Activated CD8-positive, alpha-beta T cell treated with anti-CD3 and anti-CD28 coated beads for 36 hours (primary cell): Measurements from ENCODE around the gene TMEM212. TPM values are rescaled to one million over a fixed set of nuclear protein-coding genes. Genes with fewer than 3 reads are reported as not detected.
A peak's percentile ranks its signal among the peaks of the same experiment; 100 is the strongest.

ENCODE experiments used
- ATAC-seq: fragments of 200-7000 bp; cut with Tn5 transposase; one replicate; pipeline ENCODE4 v1.10.0; 2021; ENCODE audit warnings: mild to moderate bottlenecking, moderate library complexity
- CTCF ChIA-PET: fragments of 350-600 bp; sonication (Branson Sonifier 250); formaldehyde crosslinking; loops from one replicate; lab custom pipeline; 2021; ENCODE audit warnings: antibody characterized with exemption; lab: Charles Lee
- POLR2A ChIA-PET: fragments of 350-600 bp; sonication (Branson Sonifier 250); formaldehyde crosslinking; loops from one replicate; lab custom pipeline; 2021; ENCODE audit warnings: antibody characterized with exemption; lab: Charles Lee
- DNase-seq: peaks from one replicate; pipeline ENCODE4 v3.0.0-alpha.2; 2020
- H3K27ac Mint-ChIP-seq: one replicate; pipeline ENCODE4 v1.8.0; 2021; ENCODE audit warnings: mild to moderate bottlenecking, mixed read lengths
- H3K27me3 Mint-ChIP-seq: one replicate; pipeline ENCODE4 v1.8.0; 2021; ENCODE audit warnings: mixed read lengths
- H3K36me3 Mint-ChIP-seq: one replicate; pipeline ENCODE4 v1.8.0; 2021; ENCODE audit warnings: low read depth, mixed read lengths
- H3K4me1 Mint-ChIP-seq: one replicate; pipeline ENCODE4 v1.8.0; 2021; ENCODE audit warnings: low read depth, mixed read lengths
- H3K4me3 Mint-ChIP-seq: one replicate; pipeline ENCODE4 v1.8.0; 2021; ENCODE audit warnings: mild to moderate bottlenecking, moderate library complexity, mixed read lengths
- H3K9me3 Mint-ChIP-seq: one replicate; pipeline ENCODE4 v1.8.0; 2021; ENCODE audit warnings: mixed read lengths
- CTCF ChIP-seq: fragments of 200-600 bp; IDR thresholded peaks from one replicate; pipeline ENCODE4 v1.8.0; 2022; ENCODE audit warnings: antibody characterized with exemption, mild to moderate bottlenecking
- intact Hi-C: fragments of 100-400 bp; cut with micrococcal nuclease; formaldehyde crosslinking; loops from one replicate; pipeline ENCODE4 v1.10.0; 2022
- total RNA-seq, 2 experiments: library from RNA; stranded (reverse); gene quantifications; one replicate each; pipeline ENCODE4 v1.2.3, GENCODE V29; 2021

TMEM212 gene
- total RNA-seq, 2 experiments from 2014 or later: not detected

GRCh38 chr3:171846597-171846996 lies 3.4 kb downstream of the TMEM212 start:
- ChIA-PET CTCF (interaction anchor here (0.9 to 1.1 kb wide), 2 partner anchors 11 to 19 kb away, joined by 3 read pairs; no protein-coding TSS in a partner anchor), POLR2A (no interaction called here)
- intact Hi-C loops: no loop called here
- Mint-ChIP-seq H3K36me3 (no peaks in the 10 kb centered on the region), H3K4me1 (peaks cover 21% of the 10 kb centered on the region), H3K4me3 (no peak overlapping the region), H3K27ac (peak overlapping the region; percentile 64), H3K9me3 (no peaks in the 10 kb centered on the region), H3K27me3 (peaks cover 15% of the 10 kb centered on the region)
- TF ChIP-seq CTCF: no peak
- peak; percentile 33 for DNase-seq
- ATAC-seq: peak; percentile 90

DNA sequence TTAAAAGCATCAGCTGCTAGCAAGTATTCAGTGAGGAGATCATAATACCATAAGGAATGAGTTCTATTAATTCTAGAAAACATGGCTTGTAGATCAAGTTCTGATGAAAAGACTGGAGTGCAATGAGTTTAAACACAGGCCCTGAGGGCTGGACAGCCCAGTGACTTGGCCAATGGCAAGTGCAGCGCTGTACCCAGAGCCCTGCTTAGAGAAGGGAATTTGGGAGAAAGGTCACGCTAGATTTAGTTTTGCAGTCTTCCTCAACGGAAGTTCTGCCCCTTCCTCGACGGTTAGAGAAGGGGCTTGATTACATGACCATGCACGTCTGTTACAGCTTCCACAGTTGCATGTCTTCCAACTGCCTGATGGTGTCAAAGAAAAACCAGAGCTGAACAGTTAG lies 4.0 kb downstream of the TMEM212 start:
- TF ChIP-seq CTCF: no peak
- ATAC-seq (no peak), DNase-seq (no peak)
- no peak overlapping the region for H3K4me3 Mint-ChIP-seq
- H3K36me3 Mint-ChIP-seq: no peaks in the 10 kb centered on the region
- no peaks in the 10 kb centered on the region for H3K9me3 Mint-ChIP-seq
- H3K27me3 Mint-ChIP-seq: peaks cover 14% of the 10 kb centered on the region
- intact Hi-C loops: no loop called here
- peak overlapping the region; percentile 64 for H3K27ac Mint-ChIP-seq
- peaks cover 21% of the 10 kb centered on the region for H3K4me1 Mint-ChIP-seq
- POLR2A ChIA-PET: interaction anchor here (1.0 kb wide), 1 partner anchor 19 kb away, joined by 4 read pairs; no protein-coding TSS in a partner anchor
- CTCF ChIA-PET: interaction anchor here (0.9 to 1.1 kb wide), 3 partner anchors 11 to 20 kb away, joined by 3 to 4 read pairs (median 3); no protein-coding TSS in a partner anchor

DNA sequence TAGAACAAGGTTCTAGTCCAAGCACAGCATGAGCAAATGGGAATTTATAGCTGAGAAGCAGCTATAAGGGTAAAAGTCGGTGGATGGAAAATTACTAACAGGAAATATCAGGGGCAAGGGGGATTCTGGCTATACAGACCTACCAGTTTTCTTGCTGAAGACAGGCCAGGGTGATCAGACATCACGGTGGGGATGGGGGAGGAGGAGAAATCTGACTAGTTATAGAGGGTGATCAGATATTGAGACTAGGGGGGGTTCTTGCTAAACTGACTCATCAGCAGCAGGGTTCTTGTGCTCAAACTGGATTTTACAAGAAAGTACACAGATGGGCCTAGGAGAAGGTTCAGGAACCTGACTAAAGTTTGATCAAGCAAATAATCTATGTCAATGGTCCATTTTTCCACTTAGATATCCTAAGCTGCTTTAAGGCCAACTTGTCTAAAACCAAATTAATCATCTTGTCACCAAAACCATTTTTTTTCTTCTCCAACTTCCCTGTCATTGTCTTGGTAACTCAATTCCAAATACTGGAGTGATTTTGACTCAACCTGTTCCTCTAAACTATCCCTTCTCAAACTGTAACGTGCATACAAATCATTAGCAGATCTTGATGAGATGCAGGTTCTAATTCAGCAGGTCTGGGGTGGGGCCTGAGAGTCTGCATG lies 4.6 kb downstream of the TMEM212 start:
- no peaks in the 10 kb centered on the region for H3K36me3 Mint-ChIP-seq
- DNase-seq (peak; percentile 28), ATAC-seq (peak; percentile 50)
- H3K9me3 Mint-ChIP-seq: no peaks in the 10 kb centered on the region
- peak overlapping the region; percentile 55 for H3K27ac Mint-ChIP-seq
- no peak overlapping the region for H3K4me3 Mint-ChIP-seq
- POLR2A ChIA-PET: interaction anchor here (1.0 kb wide), 1 partner anchor 18 kb away, joined by 4 read pairs; no protein-coding TSS in a partner anchor
- TF ChIP-seq CTCF: no peak
- CTCF ChIA-PET: interaction anchor here (1.1 kb wide), 2 partner anchors 18 to 21 kb away, joined by 3 to 4 read pairs; no protein-coding TSS in a partner anchor
- intact Hi-C loops: no loop called here
- H3K4me1 Mint-ChIP-seq: peaks cover 21% of the 10 kb centered on the region
- peaks cover 15% of the 10 kb centered on the region for H3K27me3 Mint-ChIP-seq

- Mint-ChIP-seq H3K4me3 (no peak overlapping the region), H3K4me1 (peaks cover 21% of the 10 kb centered on the region), H3K27ac (no peak overlapping the region), H3K36me3 (peaks cover 2% of the 10 kb centered on the region), H3K9me3 (peaks cover 13% of the 10 kb centered on the region), H3K27me3 (peaks cover 19% of the 10 kb centered on the region)
- ChIA-PET CTCF (interaction anchor here (1.0 kb wide), 1 partner anchor 16 kb away, joined by 3 read pairs; no protein-coding TSS in a partner anchor), POLR2A (no interaction called here)
- TF ChIP-seq CTCF: no peak
- ATAC-seq (no peak), DNase-seq (no peak)
- intact Hi-C loops: no loop called here
Observed at GRCh38 chr3:171849617-171850319, 6.6 kb downstream of the TMEM212 start.
